H4 (cell line): ENCODE measurements around the gene GUCD1. TPM values are rescaled to one million over a fixed set of nuclear protein-coding genes. Genes with fewer than 3 reads are reported as not detected.

ENCODE experiments used
- DNase-seq: peaks from one replicate; pipeline ENCODE4 v3.0.0-alpha.2; 2015; ENCODE audit warnings: low spot score
- total RNA-seq: library from RNA; depleted of rRNA; stranded (reverse); fragments of >200 nt; shearing (Covaris generic); gene quantifications from 2 replicates; pipeline ENCODE4 v1.2.3, GENCODE V29; 2014; rRNA removed

GUCD1 gene
- total RNA-seq, 1 experiment from 2014 or later: 42.2 TPM

DNA sequence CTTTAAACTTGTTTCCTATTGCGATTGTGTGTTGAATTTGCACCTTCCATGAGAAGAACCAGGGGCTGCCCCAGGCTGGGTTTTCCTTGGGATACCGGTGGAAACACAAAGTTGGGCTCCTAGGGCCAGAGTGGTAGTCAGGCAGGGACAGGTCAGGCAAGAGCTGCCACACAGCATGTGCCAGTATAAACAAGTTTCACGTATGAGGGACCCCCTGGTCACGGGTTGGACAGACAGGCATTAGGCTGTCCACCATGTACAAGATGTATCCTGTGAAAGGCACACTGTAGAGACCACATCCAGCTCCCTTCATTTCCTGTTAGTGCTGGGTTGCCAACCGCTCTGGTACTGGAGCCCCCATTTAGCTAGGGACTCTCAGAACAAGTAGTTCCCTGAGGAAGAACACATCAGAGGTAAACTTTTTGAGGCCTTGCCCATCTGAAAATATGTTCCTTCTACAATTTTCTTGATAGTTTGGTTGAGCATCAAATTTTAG lies 51.0 kb downstream of the GUCD1 start:
- no peak for DNase-seq

DNA sequence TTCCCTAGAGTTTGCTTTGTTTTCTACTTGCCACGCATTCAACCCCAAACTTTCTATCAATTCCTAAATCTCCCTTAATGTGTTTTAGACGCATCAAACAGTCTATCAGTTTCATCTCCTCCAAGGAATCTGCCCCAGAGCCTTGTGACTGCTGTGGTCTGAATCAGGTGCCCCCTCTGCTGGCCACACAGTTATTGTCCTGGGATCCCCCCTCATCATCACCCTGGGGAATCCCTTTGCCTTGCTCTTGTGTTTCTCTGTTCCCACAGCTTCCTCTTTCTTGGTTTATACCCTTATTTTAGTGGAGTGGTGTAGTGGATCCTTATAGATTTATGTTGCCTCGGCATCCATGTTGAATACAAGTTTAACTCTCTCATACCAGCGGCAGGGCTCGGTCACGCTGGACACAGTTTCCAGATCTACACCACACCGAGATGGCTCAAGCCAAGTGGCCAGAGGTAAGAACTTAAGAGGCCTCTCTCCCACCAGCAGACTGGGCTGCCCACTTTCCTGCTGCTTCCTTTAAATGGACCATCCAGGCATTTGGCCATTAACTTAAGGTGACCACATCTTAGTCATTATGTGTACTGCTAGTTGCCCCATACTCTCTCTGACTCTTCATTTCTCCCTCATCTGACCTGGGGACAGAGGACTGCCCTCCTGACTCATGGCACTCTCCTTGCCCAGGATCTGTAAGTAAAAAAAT lies 51.6 kb downstream of the GUCD1 start:
- DNase-seq: peak; percentile 13

DNA sequence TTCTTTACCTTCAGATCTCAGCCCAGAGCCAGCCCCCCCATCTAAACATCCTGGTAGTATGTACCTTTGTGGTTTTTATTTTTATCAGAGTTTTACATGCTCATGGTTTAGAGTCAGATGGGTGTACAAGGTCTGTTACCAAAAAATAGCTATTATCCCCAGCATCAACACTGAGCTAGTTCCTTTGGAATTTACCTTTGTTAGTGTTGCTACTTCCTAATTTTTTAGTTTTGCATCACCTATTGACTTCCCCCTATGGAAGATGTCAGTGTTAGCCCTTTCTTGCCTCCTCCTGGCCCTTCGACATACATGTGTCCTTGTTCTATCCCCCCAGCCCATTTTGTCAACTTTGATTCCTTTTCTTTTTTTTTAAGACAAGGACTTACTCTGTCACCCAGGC lies 52.4 kb downstream of the GUCD1 start:
- DNase-seq: no peak

DNA sequence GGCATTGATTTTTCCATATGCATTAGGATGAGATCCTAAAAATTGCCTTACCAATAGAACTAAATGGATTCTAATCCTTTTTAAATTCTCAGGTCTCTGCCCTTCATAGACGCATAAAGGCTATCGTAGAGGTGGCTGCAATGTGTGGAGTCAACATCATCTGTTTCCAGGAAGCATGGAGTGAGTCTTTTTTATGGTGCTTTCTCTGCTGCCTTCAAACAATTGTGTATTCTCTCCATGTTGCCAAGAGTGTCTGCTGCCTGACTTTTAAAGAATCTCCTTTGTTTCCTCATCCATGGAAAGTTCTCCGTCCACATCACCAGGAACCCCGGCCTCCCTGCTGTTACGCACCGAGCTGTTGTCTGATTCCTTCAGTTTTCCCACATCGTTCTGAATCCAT lies 52.9 kb downstream of the GUCD1 start:
- no peak for DNase-seq

DNA sequence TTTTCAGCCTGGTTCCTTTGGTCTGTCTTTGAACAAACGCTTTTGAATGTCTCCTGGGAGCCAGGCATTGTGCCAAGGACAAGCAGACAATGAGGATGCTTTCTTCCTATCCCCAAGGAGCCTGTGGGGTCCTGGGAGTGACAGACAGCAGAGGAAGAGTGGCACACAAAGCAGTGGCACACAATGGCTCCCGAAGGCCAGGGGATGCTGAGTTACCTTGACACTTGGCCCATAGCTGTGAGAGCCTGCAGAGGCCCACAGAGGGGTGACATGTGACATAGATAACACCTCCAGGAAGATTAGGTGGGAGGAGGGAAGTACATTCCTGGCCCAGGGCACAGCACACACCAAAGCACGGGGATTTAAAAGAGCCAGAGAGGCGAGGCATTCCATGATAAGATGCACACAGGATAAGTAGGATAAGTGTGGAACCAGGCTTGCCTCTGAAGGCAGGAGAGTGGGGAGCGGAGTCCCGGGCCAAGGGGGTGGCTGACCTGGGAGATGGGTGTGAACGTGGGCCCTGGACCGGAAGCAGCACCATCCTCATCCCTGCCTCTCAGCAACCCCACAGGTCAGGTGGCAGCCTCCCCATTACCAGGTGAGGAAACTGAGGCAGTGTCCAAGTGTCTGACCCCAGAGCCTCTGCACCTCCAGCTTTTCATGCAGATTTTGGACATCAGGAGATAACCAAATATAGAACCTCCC lies 53.5 kb downstream of the GUCD1 start:
- no peak for DNase-seq

DNA sequence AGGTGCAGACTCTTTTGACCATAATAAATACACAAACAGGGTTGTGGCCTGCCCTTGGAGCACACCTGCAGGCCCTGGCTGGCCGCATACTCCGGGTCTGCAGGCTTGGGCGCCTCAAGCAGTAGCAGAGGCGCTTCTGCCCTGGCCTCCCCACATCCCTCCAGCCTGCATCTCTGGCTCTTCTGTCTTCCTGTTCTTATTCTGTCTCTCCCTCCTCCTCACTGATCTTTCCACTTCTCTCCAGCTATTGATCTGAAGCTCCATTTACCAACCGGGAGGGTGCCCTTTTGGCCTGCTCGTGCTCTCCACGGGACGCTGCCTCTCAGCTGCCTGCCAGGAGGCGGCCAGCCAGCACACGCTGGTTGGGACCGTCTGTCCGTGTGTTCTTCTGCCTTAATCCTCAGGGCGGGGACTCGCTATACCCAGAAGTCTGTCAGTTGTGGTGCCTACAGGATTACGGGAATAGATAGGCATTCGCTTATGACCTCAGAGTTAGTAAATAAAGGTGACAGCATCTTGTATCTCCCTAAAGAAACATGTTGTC lies 54.6 kb downstream of the GUCD1 start:
- DNase-seq: no peak

DNA sequence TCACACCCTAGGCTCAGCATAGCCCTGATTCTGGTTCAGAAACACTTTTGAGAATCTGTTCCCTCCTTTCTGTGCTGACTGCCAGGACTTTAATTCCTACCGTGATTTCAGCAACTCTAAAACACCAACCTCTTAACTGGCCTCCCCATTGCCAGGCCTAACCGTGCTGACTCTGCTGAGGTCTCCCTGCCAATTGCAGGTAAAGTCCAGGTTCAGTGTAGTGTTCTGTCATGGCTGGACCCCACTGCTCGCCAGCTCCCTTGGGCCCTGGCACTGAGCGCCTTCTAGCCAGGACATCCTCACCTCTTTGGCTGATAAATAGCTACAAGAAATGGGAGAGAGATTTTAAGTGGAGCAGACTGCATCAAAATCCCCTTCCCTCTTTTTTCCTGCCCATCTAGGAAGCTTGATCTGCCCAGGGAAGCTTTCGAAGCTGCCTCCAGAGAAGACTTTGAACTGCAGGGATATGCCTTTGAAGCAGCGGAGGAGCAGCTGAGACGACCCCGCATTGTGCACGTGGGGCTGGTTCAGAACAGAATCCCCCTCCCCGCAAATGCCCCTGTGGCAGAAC lies 55.1 kb downstream of the GUCD1 start:
- no peak for DNase-seq

DNA sequence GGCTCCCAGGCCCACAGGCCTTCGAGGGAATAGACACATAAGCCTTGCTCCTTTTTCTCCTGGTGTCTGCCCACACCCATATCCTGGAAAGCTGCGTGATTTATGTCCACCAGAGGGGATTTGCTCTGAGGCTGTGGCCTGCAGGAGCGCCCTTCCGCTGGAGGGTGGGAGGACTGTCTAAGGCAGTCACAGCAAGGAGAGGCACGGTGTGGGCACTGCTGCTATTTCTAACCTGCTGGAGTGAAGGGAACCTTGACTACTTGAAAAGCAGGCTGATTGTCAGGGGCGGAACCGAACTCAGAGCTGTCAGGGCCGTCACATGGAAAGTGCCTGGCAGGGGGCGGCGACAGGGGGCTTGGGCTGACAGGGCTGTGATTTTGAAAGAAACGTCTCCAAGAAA lies 56.1 kb downstream of the GUCD1 start:
- DNase-seq: no peak

DNA sequence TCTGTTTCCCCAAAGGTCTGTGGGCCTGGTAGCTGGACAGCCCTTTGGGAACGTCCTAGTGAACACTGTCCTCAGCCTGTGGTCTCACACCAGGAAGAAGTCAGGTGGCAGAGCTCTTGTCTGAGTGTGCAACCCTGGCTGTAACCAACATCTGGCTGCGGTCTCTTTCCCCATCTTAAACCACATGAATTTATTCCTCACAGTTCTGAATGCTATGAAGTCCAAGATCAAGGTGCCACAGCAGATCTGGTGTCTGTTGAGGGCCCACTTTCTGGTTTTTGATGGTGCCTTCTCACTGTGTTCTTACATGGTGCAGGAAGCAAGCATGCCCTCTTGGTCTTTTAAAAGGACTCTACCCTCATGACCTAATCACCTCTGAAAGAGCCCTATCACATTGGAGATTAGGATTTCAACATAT lies 57.1 kb downstream of the GUCD1 start:
- DNase-seq: no peak

DNA sequence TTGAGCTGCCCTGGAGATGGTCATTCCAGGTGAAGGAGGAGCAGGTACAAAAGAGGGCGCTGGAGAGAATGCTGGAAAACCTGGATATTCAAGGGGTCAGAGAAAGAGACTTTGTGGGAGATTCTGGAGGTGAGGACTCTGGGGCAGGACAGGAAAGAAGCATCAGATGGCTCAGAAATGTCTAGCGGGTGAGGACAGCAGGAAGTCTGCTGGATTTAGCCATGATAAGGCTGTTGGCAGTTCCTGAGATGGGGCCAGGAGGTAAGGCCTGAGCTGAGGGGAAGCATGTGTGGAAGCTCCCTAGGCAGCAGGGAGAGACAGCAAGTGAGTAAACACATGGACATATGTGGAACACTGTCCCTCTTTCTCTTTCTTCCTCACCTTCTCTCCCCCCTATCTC lies 58.3 kb downstream of the GUCD1 start:
- no peak for DNase-seq

DNA sequence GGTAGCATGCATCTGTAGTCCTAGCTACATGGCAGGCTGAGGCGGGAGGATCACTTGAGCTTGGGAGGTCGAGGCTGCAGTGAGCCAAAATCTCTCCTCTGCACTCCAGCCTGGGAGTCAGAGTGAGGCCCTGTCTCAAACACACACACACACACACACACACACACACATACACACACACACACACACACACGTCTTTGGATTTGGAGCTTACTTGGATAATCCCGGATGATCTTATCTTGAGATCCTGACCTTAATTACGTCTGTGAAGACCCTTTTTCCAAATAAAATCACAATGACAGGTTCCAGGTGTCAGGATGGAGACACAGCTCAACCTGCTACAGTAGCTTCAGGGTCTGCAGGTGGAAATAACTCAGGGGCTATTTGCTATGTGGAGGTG lies 58.7 kb downstream of the GUCD1 start:
- no peak for DNase-seq

DNA sequence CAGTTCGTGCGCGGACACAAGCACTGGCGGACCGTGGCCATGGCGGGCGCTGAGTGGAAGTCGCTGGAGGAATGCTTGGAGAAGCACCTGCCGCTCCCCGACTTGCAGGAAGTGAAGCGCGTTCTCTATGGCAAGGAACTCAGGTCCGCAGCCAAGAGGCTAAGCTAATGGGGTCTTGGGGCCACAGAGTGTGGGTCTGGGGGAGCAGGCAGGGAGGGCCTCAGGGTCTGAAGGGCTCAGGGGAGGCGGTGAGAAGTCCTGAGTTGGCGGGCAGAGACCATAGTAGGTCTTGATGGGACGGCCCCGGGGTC lies 59.6 kb downstream of the GUCD1 start:
- no peak for DNase-seq

DNA sequence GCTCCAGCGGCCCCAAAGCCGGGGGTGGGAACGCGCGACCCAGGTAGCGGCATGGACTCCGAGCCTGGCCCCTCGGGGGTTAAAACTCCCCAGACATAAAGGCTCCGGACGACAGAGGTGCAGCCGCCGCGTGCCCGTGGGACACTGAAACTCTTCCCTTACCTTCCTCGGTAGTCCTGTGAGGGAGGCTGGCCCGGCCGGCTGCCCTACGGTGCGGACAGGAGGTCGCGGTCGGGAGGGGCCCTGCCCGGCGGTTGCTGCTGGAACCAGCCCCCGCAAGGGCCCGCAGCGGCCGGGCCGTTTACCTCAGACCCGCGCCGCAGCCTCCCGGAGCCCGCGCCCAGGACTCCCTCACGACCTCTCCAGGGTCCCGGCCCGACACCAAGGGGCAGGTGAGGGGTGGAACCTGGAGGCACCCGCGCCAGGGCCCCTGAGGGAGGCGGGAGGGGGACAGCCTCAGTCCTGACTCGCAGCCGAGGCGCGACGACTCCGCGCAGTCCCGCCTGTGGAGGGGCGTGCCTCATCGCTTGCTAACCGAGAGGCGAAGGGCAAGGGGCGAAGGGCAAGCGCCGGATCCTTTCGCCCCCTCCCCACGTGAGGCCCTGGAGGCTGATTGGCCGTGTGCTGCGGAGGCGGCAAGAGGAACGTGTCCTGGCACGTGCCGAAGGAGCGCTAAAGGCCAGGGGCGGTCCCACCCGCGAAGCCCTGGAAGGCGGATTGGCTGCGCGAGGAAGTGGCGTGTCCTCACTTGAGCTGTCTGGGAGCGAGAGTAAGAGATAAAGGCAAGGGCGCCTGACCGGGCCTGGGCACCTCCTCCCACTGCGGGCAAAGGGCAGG lies 60.2 kb downstream of the GUCD1 start, which contains the start of gene UPB1:
Gene UPB1 (plus strand): TSS at position 805 of the 837 bp plus-strand sequence. CDS start 72 bp downstream, outside the sequence.
- no peak for DNase-seq

DNA sequence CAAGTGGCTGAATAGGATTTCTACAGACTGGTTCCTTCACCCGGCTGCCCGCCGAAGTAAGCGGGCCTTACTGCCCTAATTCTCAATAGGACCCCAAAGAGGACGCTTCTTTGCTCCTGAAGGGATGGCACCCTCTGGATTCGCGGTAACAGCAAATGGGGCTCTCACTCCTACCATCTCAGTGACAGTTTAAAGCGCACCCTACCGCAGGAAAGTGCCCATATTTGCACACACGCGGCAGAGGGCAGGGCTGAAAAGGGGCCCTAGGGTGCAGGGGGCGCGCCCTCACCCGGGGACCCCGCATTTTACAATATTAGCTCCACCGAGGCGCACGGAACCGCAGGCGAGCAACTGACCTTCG lies 60.8 kb downstream of the GUCD1 start:
- DNase-seq: no peak

DNA sequence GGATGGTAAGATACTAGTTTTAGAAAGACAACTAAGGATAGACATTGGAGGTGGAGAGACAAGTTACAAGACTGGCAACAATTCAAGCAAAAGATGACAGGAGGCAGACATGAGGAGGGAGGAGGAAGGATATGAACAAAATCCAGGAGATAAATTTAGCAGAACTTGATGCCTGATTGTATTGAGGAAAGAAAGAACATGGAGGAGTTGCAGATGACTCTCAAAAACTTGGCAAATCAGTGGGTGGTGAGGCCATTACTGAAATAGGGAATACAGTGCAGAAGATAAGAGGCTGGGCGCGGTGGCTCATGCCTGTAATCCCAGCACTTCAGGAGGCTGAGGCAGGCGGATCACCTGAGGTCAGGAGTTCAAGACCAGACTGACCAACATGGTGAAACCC lies 62.5 kb downstream of the GUCD1 start:
- no peak for DNase-seq

Other genes with a start within 250 kb of the GUCD1 start
- 1.0 TPM in 1 of 2 replicates, not detected in the other for gene ADORA2A, start 127.5 kb downstream of the GUCD1 start, total RNA-seq
- not detected in 2 replicates for gene UPB1, start 59.8 kb downstream of the GUCD1 start, total RNA-seq
- 194 and 261 TPM in 2 replicates for gene SNRPD3, start 861 bp upstream of the GUCD1 start, total RNA-seq
- gene LRRC75B, start 37.9 kb upstream of the GUCD1 start, total RNA-seq: 0.66 and 2.1 TPM in 2 replicates
- 9.4 and 13.1 TPM in 2 replicates for gene GGT1, start 48.1 kb upstream of the GUCD1 start, total RNA-seq
- not detected in 2 replicates for gene PIWIL3, start 219.6 kb upstream of the GUCD1 start, total RNA-seq